GM23338 (cell line): ENCODE results near the gene CDKN3.

ENCODE experiments used
- CREB1 ChIP-seq: fragments of 250-450 bp; sonication (Bioruptor Pico); IDR thresholded peaks from 2 replicates; pipeline ENCODE4 v1.5.0; 2020; ENCODE audit warnings: low read depth, mild to moderate bottlenecking, moderate library complexity
- CTCF ChIP-seq, 2 experiments: fragments of 200-600 bp in 1 of 2; sonication (generic) in 1 of 2; conservative IDR thresholded peaks; 2 replicates each; pipeline versions ENCODE4 v1.5.1 to v1.6.1; 2016 to 2017; ENCODE audit warnings: antibody characterized with exemption in 2 of 2, low read depth in 2 of 2, mild to moderate bottlenecking in 2 of 2, moderate library complexity in 1 of 2
- ETS1 ChIP-seq: IDR thresholded peaks from 2 replicates; pipeline ENCODE4 v1.6.1; 2016; ENCODE audit warnings: antibody characterized with exemption
- EZH2 ChIP-seq: fragments of 200-600 bp; sonication (generic); IDR thresholded peaks from one replicate; pipeline ENCODE4 v1.8.0; 2017; ENCODE audit warnings: antibody characterized with exemption, mild to moderate bottlenecking, low read depth; ENCODE audit not compliant: unreplicated experiment
- EZH2phosphoT487 ChIP-seq: fragments of 200-600 bp; sonication (generic); IDR thresholded peaks from one replicate; pipeline ENCODE4 v1.8.1; 2018; ENCODE audit warnings: antibody characterized with exemption; ENCODE audit not compliant: unreplicated experiment
- JUNB ChIP-seq: IDR thresholded peaks from one replicate; pipeline ENCODE4 v1.6.1; 2016; ENCODE audit warnings: antibody characterized with exemption; ENCODE audit not compliant: unreplicated experiment
- NANOG ChIP-seq: IDR thresholded peaks from 2 replicates; pipeline ENCODE4 v1.6.1; 2016; ENCODE audit warnings: antibody characterized with exemption, borderline replicate concordance
- POLR2AphosphoS5 ChIP-seq: IDR thresholded peaks from 2 replicates; pipeline ENCODE4 v1.6.1; 2016; ENCODE audit warnings: antibody characterized with exemption, low read depth
- REST ChIP-seq: IDR thresholded peaks from one replicate; pipeline ENCODE4 v1.6.1; 2018; ENCODE audit warnings: antibody characterized with exemption; ENCODE audit not compliant: unreplicated experiment
- ZNF114 ChIP-seq: fragments of 250-450 bp; sonication (Bioruptor Pico); IDR thresholded peaks from 2 replicates; pipeline ENCODE4 v1.5.0; 2020; ENCODE audit warnings: mild to moderate bottlenecking, moderate library complexity
- ZNF331 ChIP-seq: fragments of 250-450 bp; sonication (Bioruptor Pico); IDR thresholded peaks from 2 replicates; pipeline ENCODE4 v1.5.0; 2020; ENCODE audit warnings: low read depth, mild to moderate bottlenecking, moderate library complexity
- ZNF462 ChIP-seq: fragments of 250-450 bp; sonication (Bioruptor Pico); IDR thresholded peaks from 2 replicates; pipeline ENCODE4 v1.5.0; 2020; ENCODE audit warnings: mild to moderate bottlenecking, moderate library complexity

GRCh38 chr14:54455363-54455762 is 58.6 kb downstream of the CDKN3 start:
- TF ChIP-seq CTCF (conservative IDR thresholded peaks at IDR 0.05; ENCODE audit: low read depth in 2 of 2): no peak
- TF ChIP-seq EZH2: no peak
- TF ChIP-seq EZH2phosphoT487: no peak
- TF ChIP-seq POLR2AphosphoS5: no peak
- no peak for TF ChIP-seq REST
- TF ChIP-seq CREB1 (CRISPR knock-in tag): no peak
- no peak for TF ChIP-seq ETS1
- TF ChIP-seq NANOG: no peak
- TF ChIP-seq ZNF114: no peak
- TF ChIP-seq JUNB: no peak
- TF ChIP-seq ZNF462 (CRISPR knock-in tag): no peak
- TF ChIP-seq ZNF331 (CRISPR knock-in tag): no peak
